ENCODE results near the gene CLDN9.

GRCh38 chr16:3036726-3037315 is 24.1 kb downstream of the CLDN9 start, which contains the start of gene BICDL2:
- TF ChIP-seq ELK1 (IDR thresholded peaks at IDR 0.05; ENCODE audit: low read depth, low read length) = no peak
- TF ChIP-seq, protein P1, sequence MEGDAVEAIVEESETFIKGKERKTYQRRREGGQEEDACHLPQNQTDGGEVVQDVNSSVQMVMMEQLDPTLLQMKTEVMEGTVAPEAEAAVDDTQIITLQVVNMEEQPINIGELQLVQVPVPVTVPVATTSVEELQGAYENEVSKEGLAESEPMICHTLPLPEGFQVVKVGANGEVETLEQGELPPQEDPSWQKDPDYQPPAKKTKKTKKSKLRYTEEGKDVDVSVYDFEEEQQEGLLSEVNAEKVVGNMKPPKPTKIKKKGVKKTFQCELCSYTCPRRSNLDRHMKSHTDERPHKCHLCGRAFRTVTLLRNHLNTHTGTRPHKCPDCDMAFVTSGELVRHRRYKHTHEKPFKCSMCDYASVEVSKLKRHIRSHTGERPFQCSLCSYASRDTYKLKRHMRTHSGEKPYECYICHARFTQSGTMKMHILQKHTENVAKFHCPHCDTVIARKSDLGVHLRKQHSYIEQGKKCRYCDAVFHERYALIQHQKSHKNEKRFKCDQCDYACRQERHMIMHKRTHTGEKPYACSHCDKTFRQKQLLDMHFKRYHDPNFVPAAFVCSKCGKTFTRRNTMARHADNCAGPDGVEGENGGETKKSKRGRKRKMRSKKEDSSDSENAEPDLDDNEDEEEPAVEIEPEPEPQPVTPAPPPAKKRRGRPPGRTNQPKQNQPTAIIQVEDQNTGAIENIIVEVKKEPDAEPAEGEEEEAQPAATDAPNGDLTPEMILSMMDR (IDR thresholded peaks at IDR 0.05) = no peak

Measured in A549 (cell line).